Diencephalon (tissue), 1 donor: Measurements from ENCODE around the gene PRPF40A. TPM values are rescaled to one million over a fixed set of nuclear protein-coding genes. Genes with fewer than 3 reads are reported as not detected.

Experiments
- total RNA-seq: library from RNA; depleted of rRNA; stranded (reverse); fragments of >200 nt; gene quantifications from one replicate; pipeline ENCODE4 v1.2.3, GENCODE V29; 2014

The PRPF40A gene
- 98.7 TPM for total RNA-seq

DNA sequence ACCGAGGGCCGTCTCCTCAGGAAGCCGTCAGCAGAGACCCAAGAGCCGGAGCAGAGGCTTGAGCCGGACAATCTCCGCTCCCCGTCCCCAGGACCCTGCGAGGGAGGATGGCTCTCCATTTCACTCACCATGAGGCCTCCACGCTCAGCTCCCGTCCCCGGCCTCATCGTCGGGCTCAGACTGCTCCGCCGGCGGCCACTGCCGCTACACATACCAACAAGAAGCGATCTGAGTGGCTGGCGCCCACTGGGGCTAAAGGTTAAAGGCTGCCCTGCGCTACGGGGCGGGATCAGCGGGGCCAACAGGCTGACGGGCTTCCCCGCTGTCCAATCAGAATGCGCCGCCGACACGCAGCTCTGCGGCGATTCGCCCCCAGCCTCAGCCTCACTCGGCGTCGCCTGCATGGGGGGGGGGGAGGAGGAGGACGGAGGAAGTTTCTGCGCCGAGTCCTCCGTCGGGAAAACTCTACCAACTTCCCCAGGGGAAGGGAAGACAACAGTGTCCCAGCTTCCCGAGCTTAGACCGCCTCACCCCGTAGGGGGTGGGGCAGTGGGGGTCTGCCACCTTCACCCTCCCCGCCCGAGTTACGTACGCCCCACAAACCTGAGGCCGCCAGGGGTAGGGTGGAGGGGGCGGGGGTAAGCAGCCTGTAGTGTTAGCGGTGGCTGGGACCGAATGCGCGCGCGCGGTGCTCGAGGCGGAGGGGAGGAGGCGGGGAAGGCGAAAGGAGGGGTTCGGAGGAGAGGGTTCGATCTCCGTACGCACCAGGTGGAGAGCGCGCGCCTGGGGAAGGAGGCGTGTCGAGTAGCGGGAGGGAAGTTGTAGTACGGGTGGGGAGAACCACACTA lies at the start of gene PRPF40A:
Gene PRPF40A (minus strand): TSS at position 234 of the 848 bp plus-strand sequence. CDS start 22 bp downstream, at position 212.

DNA sequence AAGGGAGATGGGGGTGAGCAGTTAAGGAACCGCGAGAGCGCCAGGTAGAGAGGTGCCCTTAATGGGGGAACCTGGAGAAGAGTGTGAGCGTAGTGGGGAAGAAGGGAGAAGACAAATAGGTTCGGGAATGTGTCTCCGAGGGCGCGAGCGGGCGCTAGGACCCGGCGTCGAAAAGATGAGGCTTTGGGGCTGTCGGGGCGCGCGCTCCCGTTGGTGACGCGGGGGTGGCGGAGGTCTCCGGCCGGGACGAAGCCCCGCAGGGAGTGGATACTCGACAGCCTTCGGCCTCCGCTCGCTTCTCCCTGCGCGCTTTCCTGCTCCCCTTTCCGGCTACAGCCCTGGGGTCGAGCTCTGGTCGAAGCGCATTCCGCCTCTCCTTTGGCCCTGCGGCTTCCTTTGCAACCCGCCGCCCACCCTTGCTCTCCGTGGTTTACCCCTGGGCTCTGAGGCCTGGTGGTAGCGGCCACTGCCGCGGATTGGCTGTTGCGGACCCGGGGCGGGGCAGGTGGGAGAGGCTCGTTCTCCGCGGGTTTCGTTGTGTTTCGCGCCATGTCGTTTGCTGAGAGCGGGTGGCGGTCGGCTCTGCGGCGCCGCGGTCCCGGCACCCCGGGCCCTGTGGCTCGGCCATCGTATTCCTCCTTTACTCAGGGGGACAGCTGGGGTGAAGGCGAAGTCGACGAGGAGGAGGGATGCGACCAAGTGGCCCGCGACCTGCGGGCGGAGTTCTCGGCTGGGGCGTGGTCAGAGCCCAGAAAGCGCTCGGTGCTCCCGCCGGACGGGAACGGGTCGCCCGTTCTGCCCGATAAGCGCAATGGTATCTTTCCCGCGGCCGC lies 1.0 kb upstream of the PRPF40A start, which contains the start of gene ARL6IP6:
Gene ARL6IP6 (plus strand): TSS at position 545 of the 833 bp plus-strand sequence. CDS start 5 bp downstream, at position 550.

Other genes starting within 250 kb of the PRPF40A start
- 32.3 TPM for gene ARL6IP6, start 1.2 kb upstream of the PRPF40A start, total RNA-seq